ENCODE measurements around the gene PPP2R1A.

PPP2R1A gene

GRCh38 chr19:52189735-52190486 is at the start of gene PPP2R1A:
TSS of gene PPP2R1A (plus strand) at chr19:52190052. CDS start at chr19:52190097, 45 bp downstream.
- DNase-seq = peak; percentile 99

GRCh38 chr19:52141203-52141602 is 48.6 kb upstream of the PPP2R1A start:
- no peak for DNase-seq

GRCh38 chr19:52142001-52142595 is 47.8 kb upstream of the PPP2R1A start:
- DNase-seq = no peak

- DNase-seq = no peak
These were observed 41.6 kb upstream of the PPP2R1A start for GRCh38 chr19:52148256-52148655.

DNA sequence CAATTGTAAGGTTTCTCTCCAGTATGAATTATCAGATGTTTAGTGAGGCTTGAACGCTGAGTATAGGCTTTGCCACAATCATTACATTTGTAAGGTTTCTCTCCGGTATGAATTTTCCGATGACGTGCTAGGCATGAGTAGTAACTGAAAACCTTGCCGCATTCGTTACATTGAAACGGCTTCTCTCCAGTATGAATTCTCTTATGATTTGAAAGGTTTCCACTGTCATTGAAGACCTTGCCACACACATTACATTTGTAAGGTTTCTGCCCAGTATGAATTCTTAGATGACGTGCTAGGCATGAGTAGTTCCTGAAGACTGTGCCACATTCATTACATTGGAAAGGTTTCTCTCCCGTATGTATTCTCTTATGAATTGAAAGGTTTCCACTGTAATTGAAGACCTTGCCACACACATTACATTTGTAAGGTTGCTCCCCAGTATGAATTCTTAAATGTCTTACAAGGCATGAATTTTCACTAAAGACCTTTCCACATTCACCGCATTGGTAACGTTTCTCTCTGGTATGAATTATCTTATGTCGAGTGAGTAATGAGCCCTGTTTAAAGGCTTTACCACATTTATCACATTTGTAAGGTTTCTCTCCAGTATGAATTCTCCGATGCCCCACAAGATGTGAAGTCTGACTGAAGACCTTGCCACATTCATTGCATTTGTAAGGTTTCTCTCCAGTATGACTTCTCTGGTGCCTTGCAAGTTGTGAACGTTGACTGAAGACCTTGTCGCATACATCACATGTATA is 34.1 kb upstream of the PPP2R1A start:
- no peak for DNase-seq

DNA sequence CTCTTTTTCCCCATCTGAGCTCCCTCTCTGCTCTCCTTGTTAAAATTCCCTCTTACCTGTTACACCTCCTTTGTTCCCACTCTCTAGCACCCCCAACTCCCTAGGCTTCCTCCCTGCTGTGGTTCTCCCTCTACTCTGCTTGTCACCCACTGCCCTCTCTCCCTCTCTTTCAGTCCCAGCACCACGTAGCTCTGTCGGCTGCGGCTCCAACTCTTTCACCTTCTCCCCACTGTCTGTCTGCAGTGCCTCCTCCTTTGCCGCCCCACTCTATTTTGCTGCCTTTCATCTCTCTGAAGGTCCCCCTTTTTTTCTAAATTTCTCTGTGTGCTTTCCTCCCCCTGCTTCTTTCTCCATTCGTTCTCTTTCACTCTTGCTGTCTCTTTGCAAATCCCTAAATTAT is 19.5 kb upstream of the PPP2R1A start:
- no peak for DNase-seq

DNA sequence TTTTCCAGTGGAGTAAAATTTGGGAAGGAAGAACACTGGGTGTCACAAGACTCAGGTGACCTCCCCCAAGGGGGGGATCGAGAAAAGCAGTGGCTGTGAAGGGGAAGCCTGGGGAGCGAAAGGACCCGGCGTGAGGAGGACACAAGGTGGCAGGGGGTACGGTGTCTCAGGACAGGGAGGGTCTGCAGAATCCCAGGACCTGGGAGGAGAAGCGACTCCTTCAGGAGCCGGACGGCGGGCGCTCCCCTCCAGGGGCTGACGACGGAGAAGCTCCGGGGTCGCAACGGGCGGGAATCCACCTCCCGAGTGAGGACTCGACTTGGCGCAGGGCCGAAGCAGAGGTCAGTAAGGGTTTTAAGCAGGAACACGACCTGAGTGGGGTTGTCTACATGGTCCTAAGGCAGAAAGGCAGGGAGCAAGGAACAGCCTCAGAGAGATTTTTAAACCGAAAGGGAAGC is 19.0 kb upstream of the PPP2R1A start:
- DNase-seq = no peak

DNA sequence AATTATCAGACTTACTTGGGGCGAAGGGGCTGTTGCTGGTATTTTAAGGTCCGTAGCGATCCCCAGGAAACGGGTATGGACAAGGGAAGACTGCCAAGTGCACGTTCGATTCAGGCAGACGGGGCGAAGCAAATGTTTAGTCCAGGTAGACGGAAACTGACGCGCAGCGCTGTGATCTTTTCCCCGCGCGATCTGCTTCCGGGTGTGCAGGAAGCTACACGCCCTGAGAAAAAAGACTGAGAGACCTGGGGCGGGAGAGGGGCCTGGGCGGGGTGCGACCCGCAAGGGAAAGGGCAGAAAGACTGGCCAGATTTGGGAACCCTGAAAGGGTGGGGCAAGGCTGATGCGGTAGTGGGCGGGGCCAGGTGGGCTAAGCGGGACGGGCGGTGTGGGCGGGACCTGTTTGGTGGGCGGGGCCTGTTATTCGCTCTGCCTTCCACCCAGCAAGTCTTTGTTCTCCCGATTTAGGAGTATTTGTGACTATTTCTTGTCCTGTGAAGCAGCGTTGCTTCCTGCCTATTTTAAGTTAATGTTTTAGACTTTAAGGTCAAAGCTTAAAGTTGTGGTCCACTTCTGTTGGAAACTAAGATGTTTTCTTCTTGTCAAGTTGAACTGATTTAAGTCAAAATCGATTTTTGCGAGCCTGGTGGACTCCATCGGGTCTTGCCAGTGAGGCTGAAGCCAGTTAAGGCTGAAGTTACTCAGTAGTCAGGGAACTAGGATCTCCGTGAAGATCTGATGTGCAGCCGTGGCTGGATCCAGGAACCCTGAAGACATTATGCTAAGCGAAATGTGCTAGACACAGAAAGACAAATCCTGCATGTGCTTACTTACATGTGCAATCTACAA is 18.3 kb upstream of the PPP2R1A start, which contains the start of gene ZNF836:
TSS of gene ZNF836 (minus strand) at position 301 of the 849 bp plus-strand sequence. CDS start 3,549 bp downstream, outside the sequence.
- peak; percentile 52 to 58 for DNase-seq

DNA sequence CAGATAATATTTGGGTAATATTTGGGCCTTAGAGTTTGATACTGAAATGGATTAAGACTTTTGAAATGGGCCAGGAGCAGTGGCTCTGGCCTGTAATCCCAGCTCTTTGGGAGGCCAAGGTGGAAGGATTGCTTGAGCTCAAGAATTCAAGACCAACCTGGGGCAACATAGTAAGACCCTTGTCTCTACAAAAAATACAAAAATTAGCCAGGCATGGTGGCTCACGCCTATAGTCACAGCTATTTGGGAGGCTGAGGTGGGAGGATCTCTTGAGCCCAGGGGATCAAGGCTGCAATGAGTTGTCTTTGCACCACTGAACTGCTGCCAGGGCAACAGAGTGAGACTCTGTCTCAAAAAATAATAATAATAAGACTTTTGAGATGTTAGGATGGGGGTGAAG is 17.5 kb upstream of the PPP2R1A start:
- DNase-seq = no peak

- no peak for DNase-seq
These were observed 13.3 kb upstream of the PPP2R1A start for GRCh38 chr19:52176574-52176973.

DNA sequence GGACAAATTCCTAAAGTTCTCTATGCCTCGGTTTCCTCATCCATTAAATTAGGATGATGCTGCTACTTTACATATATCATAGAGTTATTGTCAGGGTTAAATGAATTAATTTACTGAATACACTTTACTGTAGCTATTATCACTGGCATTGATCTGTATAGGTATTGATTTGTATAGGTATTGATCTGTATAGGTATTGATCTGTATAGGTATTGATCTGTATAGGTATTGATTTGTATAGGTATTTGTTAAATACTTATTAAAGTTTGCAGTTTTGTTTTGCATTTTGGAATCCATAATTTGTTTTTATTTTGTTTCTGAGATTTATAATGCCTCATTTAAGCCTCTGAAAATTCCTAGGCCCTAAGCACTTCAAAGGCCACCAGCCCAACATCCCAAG is 2.4 kb upstream of the PPP2R1A start:
- no peak for DNase-seq

DNA sequence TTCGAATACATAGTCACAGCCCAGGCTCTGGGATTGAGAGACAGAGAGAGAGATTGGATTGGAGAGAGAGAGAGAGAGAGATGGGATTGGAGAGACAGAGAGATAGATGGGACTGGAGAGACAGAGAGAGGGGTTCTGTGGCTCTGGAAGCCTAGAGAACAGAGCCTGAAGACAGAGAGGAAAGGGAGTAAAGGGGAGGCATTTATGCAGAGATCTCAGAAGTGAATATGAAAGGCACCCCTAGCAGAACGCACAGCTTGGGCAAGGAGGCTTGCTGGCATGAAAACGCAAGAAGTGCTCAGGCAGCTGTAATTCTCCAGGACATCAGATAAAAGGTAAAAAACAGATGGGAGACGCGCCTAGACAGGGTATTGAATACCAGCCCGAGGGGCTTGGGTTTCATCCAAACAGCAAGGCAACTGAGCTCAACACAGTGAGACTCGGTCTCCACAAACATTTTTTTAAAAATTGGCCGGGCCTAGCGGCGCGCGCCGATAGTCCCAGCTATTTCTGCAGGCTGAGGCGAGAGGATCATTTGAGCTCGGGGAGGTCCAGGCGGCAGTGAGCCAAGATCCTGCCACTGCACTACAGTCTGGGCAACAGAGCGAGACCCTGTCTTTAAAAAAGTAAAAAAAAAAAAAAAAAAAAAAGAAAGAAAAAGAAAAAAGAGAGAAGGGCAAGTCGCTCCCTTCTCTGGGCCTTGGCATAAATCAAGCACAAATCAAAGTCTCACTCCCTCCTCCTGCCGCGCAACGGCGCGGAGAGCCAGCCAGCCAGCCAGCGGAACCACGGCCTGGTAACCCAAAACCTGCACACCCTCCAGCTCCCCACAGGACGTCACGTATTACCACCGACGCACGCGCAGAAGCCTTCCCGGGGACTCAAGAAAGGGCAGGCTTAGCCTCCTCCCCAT is 774 bp upstream of the PPP2R1A start:
- no peak for DNase-seq

DNA sequence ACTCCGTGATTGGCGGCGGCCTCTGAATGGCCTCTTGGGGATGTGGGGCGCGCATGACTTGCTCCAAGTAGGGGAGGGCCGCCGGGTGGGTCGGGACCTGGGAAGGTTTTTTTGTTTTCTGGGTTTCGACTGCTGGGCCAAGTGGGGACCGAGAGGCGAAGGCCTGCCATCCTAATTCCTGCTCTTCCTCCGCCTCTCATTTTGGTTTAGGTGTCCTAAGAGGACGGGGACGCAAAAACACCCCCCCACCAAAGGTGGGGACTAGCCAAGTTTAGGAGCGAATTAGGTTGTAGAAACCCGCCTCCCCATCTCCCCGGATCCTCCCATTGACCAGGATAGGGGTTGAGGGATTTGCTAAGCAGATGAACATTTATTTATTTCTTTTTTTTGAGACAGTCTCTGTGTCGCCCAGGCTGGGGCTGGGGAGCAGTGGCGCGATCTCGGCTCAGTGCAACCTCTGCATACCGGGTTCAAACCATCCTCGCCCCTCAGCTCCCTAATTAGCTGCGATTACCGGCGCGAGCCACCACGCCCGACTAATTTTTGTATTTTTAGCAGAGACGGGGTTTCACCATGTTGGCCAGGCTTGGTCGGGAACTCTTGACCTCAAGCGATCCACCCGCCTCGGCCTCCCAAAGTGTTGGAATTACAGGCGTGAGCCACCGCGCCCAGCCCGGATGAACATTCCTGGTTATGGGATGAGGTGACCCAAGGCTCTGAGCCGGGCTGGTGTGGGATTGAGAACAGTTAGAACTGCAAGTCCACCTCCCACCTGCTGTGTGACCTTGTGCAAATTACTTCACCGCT is 838 bp downstream of the PPP2R1A start:
- DNase-seq = peak; percentile 39 to 44

DNA sequence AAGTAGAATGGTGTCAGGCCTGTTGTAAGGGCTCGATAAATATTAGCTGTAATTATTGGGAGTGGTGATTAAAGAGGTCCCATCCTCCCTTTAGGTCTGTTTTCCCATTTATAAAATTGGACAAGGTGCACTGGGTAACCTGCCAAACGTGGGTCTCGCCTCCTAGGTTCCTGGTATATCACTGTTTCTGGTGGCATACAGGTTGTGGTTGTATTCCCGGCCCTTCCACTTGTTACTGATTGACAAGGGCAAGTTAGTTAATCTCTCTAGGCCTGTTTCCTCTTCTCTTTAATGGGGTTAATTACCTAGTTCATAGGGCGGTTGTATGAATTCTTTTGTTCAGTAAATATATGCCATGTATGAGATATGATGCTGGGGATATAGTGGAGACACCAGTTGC is 1.5 kb downstream of the PPP2R1A start:
- no peak for DNase-seq

- DNase-seq = no peak
These were observed 2.1 kb downstream of the PPP2R1A start for GRCh38 chr19:52191951-52192350.

GRCh38 chr19:52196256-52196967 is 6.6 kb downstream of the PPP2R1A start:
- no peak for DNase-seq

DNA sequence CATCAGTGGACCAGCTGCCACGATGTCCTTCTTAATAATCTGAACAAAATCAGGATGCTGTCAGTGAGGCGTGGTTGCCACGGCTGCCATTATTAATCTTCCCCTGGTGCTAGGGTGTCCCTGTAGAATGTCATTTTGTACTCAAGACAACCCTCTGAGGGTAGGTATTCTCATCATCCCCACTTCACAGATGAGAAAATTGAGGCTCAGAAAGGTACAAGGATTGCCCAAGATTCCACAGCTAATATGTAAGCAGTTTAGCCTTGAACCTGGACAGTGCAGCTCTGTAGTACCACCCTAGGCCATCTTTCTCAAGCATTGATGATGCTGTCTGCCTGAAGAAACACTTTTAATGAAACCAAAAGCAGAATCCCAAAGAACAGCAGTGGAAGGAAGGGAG is 8.1 kb downstream of the PPP2R1A start:
- no peak for DNase-seq

- no peak for DNase-seq
These were observed 8.8 kb downstream of the PPP2R1A start for GRCh38 chr19:52198678-52199077.

GRCh38 chr19:52200044-52200443 is 10.2 kb downstream of the PPP2R1A start:
- DNase-seq = no peak
